HG03108 (cell line): ENCODE measurements around the gene IFNL2.
"Not testable (repeated sequence)": the region's sequence is repeated elsewhere in the genome, so short reads cannot be mapped to it uniquely, and the experiment has no call there.

Experiments used
- ATAC-seq: cut with Tn5 transposase; IDR thresholded peaks from one replicate; pipeline ENCODE4 v1.9.1; 2021; ENCODE audit warnings: moderate library complexity; ENCODE audit not compliant: unreplicated experiment

Gene IFNL2

DNA sequence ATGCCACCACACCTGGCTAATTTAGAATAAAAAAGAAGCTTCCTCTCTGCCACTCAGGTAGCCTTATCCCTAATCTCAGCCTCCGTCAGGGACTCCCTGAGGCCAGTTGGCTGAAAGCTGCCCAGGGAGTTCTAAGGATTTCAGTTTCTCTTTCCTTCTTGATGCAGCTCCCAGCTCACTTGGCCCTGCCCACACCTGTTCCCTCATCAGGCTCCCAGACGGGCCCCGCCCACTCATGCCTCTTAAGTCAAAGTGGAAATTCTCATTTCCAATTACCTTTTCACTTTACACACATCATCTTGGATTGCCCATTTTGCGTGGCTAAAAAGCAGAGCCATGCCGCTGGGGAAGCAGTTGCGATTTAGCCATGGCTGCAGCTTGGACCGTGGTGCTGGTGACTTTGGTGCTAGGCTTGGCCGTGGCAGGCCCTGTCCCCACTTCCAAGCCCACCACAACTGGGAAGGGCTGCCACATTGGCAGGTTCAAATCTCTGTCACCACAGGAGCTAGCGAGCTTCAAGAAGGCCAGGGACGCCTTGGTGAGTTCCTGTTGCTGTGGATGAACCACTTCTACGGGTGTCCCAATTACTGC, 28.0 kb downstream of the IFNL2 start, which contains the start of gene IFNL1:
TSS of gene IFNL1 (plus strand) at position 353 of the 591 bp plus-strand sequence. CDS start at position 368, 15 bp downstream.
- no peak for ATAC-seq

- ATAC-seq = no peak
These were observed 28.7 kb downstream of the IFNL2 start for GRCh38 chr19:39296906-39297305.

GRCh38 chr19:39297931-39298634, 29.9 kb downstream of the IFNL2 start:
- ATAC-seq = no peak

DNA sequence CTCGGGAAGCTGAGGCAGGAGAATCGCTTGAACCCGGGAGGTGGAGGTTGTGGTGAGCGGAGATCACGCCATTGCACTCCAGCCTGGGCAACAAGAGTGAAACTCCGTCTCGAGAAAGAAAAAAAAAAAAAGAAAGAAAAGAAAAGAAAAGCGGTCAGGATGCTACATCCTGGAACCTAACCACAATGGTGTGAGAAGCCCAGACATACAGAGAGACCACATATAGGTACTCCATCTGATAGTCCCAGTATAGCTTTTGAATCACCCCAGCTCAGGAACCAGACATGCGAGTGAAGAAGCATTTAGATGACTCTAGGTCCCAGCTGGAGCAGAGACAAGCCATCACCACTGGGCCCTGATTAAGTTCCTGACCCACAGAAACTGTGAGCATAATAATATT, 31.2 kb downstream of the IFNL2 start:
- ATAC-seq = no peak

DNA sequence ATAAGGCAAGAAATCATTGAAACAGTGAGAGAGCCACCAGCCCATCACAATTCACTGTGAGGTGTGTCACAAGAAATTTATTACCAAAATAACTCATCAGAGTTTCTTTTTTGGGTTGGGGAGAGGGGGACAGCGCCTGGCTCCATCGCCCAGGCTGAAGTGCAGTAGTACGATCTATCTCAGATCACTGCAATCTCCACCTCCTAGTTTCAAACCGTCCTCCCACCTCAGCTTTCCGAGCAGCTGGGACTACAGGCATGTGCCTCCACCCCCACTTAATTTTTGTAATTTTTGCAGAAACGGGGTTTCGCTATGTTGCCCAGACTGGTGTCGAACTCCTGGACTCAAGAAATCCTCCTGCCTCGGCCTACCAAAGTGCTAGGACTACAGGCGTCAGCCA, 31.6 kb downstream of the IFNL2 start:
- no peak for ATAC-seq

- no peak for ATAC-seq
These were observed 32.8 kb downstream of the IFNL2 start for GRCh38 chr19:39301021-39301420.

GRCh38 chr19:39301562-39301961, 33.4 kb downstream of the IFNL2 start:
- ATAC-seq = no peak

DNA sequence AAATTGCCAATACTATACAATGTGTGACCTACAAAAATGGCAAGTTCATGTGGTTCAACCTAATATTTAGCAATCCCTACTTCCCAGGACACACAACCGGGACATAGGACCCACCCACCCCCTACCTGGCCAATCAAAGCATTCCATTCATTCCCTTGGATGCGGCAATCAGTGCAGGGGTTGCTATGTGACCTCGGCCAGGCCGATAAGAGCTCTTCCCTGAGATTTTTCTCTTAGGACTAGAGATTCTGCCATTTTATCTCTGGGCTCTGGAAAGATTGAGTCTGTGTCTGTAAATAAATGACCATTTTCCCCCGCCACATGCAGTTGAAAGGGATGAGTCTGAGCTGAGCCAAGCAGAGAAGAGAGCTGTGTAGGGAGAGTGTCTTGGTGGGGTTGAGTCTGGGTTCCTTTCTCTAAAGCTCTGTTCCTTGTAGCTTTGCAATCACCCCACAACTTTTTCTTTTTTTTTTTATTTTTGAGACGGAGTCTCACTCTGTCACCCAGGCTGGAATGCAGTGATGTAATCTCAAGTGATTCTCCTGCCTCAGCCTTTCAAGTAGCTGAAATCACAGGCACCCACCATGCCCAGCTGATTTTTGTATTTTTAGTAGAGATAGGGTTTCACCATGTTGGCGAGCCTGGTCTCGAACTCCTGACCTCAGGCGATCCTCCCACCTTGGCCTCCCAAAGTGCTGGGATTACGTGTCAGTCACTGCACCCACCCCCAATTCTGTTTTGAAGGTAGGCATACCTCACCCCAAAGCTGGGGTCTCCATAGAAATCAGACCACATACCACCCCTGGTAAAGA, 35.4 kb downstream of the IFNL2 start:
- no peak for ATAC-seq

DNA sequence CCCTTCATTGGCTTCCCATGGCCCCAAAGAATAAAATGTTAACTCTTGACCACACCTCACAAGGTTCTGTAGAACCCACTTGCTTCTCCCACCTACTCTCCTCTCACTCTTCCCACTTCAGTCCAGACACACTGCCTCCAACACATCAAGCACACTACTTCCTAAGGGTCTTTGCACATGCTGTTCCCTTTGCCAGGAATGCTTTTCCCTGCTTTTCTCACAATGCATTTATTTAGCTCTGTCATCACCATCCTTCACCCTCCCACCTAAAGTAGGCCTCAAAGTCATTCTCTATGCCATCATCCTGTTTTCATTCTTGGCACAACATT, 36.0 kb downstream of the IFNL2 start:
- ATAC-seq = no peak

- no peak for ATAC-seq
These were observed 36.7 kb downstream of the IFNL2 start for GRCh38 chr19:39304701-39305571.

- no peak for ATAC-seq
These were observed 37.9 kb downstream of the IFNL2 start for GRCh38 chr19:39306075-39306474.

DNA sequence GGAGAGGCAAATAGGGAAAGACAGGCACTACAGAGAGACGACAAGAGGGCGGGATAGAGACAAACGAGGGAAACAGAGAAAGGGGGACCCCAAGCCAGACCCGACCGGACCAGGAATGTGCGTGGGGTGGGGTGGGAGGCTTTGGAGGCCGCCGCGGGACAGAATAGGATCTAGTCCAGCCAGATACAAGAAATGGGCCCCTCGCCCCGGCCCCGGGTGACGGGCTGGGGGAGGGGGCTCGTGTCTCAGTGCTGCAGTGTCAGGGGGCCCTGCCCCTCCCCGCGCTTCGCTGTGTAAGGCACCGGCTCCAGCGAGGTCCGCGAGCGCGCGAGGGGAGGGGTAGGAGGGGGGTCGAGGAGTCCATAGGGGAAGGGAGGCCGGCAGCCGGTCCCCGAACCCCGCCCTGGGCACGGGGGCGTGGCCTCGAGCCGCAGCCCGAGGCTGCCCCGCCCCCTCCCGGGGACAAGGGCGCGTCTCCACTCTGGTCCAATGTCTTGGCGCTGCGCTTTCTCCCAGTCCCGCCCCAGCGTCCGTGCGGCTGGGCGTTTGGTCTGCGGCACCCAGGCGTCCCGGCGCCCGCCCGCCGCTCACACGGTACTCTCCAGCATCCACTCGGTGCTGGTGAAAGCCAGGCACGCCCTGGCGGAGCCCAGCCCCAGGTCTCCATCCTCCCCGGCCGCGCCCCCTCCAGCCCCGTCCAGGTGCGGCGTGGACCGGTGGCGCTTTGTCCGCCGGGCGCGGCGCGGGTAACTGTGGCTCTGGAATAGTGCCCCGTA, 39.0 kb downstream of the IFNL2 start:
- ATAC-seq = no peak

- no peak for ATAC-seq
These were observed 39.8 kb downstream of the IFNL2 start for GRCh38 chr19:39307822-39308530.

DNA sequence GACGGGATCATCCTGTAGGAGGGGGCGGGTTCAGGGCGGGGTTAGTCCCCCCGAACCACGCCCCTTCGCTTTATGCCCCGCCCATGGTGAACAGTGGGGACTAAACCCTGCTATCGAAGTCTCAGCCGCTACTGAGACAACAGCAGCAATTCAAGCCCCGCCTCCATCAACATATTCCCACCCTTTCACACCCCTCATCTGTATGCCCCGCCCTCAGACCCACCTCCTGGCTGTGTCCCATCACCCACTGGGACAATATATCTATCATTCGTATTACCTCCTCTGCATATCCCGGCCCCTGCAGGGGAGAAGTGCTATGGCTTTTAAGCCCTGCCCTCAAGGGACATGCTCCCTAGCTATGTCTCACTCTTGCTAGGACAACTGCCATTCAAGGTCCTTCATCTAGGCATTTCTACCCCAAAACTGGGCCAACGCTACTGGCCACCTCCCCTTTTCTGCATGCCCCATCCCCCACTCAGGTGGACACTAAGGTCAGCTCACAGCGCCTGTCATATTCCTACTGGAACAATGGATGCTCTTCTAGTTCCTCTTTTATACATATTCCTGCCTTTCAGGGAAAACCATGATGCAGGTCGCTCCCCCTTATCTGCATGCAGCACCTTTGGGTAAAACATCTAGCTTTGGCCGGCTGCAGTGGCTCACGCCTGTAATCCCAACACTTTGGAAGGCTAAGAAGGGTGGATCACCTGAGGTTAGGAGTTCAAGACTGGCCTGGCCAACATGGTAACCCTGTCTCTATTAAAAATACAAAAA, 40.5 kb downstream of the IFNL2 start:
- no peak for ATAC-seq

DNA sequence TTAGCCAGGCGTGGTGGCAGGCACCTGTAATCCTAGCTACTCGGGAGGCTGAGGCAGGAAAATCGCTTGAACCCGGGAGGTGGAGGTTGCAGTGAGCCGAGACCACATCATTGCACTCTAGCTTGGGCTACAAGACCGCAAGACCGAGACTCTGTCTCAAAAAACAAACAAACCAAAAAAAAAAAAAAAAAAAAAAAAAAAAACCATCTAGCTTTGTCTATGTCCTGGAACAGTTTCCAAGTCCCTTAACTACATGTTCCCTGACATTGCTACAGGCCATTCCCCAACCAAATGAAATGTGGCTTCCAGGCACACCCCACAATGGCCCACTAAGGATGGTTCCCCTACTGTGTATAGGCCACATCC, 41.1 kb downstream of the IFNL2 start:
- ATAC-seq = not testable (repeated sequence)

DNA sequence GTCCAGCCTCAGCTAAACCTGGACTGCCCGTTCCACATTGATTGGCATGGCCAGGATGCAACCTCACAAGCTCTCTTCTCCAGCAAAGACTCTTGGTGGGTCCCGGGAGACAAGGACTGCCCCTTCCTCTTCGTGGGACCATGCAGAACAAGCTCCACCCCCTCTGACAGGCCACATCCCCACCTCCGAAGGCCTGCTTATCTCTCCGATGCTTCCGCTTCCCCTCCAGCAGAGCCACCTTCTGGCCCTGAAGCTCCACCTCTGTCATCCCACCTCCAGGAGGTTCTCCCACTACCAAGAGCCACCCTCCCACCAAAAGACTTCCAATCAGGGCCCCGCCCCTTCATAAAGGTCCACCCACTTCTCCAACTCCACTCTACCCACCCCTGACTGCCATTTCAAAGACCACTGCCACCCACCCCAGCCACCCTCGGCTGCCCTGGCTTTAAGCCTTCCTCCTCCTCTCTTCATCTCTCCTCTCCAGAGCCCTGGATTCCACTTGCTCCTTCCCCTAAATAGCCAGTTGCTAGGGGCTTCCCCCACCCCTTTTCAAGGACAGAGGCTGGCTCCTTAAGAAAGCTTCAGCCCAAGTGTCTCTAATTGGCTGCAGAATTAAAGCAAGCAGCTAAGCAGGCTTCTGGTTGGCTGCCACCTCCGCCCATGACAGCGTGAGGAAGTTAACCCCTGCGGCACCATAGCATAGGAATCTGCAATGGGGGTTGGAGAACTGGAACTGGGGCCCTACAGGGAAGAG, 42.5 kb downstream of the IFNL2 start:
- no peak for ATAC-seq

DNA sequence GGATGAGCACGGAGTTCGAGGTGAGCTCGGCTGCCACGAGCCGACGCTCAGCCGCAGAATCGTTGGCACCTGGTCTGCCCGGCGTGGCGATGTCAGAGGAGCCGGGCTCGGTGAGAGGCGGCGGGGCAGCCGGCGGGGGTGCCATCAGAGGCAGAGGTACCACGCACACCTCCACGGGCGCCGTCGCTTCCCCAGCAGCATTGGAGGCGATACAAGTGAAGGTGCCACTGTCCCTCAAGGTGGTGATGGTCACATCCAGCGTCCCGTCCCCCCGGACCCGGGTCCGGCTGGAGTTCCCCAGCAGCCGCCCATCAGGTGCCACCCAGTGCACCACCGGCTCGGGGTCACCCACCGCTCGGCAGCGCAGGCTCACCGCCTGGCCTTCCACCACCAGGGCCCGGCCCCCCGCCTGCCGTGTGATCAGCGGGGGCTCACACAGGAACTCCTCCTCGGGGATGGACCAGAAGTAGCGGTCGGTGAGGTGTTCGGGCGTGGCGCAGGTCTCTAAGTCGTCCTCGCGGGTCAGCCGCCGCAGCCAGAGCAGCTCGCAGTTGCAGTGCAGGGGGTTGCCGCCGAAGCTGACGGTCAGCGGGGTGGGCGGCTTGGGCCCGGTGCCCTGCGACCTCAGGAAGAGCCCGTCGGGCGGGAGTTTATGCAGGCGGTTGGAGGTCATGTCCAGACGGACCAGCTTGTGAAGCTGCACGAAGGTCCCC, 46.0 kb downstream of the IFNL2 start:
- ATAC-seq = no peak

- ATAC-seq = no peak
These were observed 47.7 kb downstream of the IFNL2 start for GRCh38 chr19:39315933-39316332.
